GM21529 (cell line): ENCODE data around the gene EFEMP1.

Experiments used
- ATAC-seq: cut with Tn5 transposase; IDR thresholded peaks from one replicate; pipeline ENCODE4 v1.9.1; 2021; ENCODE audit not compliant: unreplicated experiment

EFEMP1 gene

DNA sequence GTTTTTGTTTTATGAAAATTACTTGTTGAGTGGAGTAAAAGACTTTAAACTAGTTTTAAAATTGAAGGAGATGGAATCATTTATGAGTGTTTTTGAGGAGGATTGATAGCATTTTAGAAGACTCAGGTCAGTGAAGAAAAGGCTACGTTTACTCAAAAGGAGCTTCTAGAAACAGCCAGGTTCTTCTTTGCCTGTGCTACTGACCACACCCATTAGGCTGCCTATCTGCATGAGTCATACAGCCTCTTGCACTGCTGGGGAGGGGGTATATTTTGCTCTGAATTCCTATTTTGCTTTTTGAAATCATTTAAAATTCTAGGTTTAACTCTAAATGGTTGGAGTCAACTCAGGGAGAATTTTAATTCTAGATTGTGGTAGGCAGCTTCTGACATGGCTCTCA is 22.3 kb downstream of the EFEMP1 start:
- no peak for ATAC-seq

DNA sequence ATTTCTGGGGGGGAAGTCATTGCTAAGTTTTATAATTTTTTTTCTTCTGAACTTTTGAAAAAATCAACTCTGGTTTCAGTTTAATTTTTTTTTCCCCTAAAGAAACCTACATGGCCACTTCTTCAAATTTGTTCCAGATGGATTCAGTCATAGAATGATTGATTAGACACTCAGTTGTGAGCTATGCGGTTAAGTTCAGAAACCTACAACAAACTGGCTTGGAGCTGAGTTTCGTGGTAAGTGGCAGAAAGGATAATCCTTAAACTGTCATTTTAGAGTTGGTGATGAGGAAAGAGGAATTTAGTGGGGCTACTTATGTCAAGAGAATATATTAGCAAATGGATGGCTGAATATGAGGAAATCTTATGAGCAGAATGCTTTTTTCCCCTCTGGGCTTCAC is 23.7 kb downstream of the EFEMP1 start:
- no peak for ATAC-seq

GRCh38 chr2:55898386-55899040 is 25.1 kb downstream of the EFEMP1 start:
- no peak for ATAC-seq

DNA sequence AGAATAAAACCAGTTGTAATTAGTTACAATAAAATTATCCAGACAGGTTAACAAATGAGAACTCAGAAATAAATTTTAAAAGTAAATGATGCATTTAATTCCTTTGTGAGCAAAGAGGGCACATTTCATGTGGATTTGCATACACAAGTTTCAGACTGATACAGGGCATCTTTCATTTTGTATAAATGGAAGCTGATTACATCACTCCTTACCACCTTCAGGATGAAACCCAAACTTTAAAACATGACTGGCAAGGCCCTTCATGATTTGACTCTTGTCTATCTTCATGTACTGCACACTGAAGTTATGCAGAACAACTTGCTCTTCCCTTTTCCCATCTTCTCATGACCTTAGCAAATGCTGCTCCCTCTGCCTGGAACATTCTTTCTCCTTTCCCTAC is 26.9 kb downstream of the EFEMP1 start:
- ATAC-seq = no peak

- no peak for ATAC-seq
Measured at GRCh38 chr2:55894720-55895119, 28.9 kb downstream of the EFEMP1 start.

DNA sequence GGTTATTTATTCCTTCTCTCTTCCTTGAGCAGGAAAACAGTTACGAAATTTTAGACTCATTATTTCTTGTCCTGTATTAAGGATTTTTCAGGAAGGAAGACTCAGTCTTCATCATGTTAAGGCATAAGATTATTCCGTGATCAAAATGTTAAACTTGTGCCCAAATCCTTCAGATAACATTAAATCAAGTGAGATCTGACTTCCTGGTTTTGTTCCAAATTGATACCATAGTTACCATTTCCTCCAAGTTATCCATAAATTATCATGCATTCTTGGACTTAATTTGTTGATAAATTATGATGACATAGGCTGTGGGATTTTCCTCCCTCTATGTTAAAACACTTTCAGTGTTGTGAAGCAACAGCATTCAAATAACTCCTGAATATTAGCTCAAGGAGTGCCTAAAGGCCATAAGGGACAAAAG is 31.9 kb downstream of the EFEMP1 start:
- no peak for ATAC-seq

DNA sequence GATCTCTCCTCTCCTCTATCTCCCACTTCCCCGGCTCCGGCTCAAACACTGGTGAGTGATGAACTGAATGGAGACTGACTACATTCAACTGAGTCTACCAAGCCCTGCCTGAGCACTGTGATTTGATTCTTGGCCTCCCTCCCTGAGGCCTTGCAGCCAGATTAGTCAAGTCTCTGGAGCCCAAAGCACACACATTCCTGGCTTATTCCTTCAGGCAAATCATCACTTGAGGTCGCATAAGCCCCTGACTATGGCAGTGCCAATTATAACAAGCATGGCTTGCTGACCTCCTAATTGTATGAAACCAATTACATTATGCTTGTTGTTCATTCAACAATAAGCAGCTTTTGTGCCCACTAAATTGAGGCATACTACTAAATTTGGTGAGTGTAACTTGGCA is 34.6 kb downstream of the EFEMP1 start:
- ATAC-seq = no peak

- no peak for ATAC-seq
Measured at GRCh38 chr2:55887901-55888624, 35.5 kb downstream of the EFEMP1 start.

GRCh38 chr2:55887351-55887750 is 36.2 kb downstream of the EFEMP1 start:
- no peak for ATAC-seq

GRCh38 chr2:55885944-55886281 is 37.7 kb downstream of the EFEMP1 start:
- ATAC-seq = no peak

DNA sequence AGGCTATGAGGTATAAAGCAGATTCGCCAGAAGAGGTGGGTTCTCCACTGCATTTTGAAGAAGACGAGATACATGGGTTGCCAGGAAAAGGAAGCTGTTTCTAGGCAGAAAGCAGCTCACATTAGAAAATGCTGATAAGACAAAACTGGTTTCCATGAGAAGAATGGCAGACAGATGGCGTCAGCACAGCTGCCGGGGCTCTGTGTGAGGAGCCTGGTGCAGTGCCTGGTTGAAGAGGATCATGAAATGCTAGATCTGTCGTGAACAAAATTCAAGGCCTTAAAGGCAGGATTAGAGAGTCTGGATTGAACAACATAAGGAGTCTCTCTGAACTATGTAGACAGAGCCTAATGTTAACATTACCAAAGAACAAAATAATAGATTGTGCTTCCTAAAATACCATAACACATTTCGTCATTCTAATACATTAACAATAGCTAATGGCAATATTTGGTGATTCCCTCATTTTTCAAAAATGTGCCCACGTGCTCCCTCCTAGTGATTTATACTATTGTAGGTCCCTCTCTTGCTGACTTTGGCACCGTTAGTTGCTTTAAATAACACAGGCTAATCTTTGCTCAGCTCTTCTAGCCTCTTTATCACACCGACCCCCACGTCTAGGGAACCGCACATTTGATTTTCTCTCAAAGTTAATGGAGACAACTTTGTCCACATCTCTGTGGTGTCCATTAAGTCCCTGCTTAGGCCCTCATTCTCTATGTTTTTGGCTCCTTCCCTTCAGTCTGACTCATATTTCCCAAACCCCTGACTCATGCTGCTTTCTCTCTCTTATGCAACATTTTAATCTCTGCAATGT is 38.2 kb downstream of the EFEMP1 start:
- no peak for ATAC-seq

- ATAC-seq = no peak
Measured at GRCh38 chr2:55883829-55884228, 39.8 kb downstream of the EFEMP1 start.

GRCh38 chr2:55883357-55883756 is 40.2 kb downstream of the EFEMP1 start:
- no peak for ATAC-seq

- no peak for ATAC-seq
Measured at GRCh38 chr2:55882954-55883353, 40.6 kb downstream of the EFEMP1 start.

- no peak for ATAC-seq
Measured at GRCh38 chr2:55880416-55881143, 43.0 kb downstream of the EFEMP1 start.

GRCh38 chr2:55879976-55880375 is 43.6 kb downstream of the EFEMP1 start:
- ATAC-seq = no peak

GRCh38 chr2:55877087-55877436 is 46.5 kb downstream of the EFEMP1 start:
- ATAC-seq = no peak

DNA sequence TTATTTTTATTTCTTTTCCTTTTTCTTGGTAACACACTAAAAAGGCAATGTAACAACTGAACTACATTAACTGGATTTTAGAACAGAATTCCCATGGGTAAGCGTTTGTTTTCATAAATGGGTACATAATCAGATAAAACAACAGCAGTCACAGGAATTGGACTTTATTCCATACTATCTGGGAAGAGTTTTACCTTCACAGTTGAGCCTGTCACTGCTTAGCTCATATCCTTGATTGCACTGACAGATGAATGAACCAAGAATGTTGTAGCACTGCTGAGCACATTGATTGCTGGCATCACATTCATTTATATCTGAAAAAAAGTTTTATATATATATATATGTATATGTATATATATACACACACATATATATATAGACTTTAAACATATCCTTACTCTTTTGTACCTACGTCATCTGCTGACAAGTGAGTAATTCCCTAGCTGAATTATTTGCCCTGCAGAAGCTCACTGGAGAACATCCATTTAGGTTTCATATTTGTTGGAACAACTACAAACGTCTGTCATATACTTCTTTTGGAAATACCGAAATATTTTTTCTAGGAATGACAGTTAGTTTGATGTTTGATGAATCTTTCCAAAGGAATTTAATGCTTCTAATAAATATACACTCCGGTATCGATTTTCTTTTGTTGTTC is 47.0 kb downstream of the EFEMP1 start:
- no peak for ATAC-seq

GRCh38 chr2:55875434-55876135 is 48.0 kb downstream of the EFEMP1 start:
- ATAC-seq = peak; percentile 67

GRCh38 chr2:55874338-55874737 is 49.2 kb downstream of the EFEMP1 start:
- ATAC-seq = no peak
